GM19023 (cell line): ENCODE measurements around the gene ALDH3B2.
"Not testable (repeated sequence)": the region's sequence is repeated elsewhere in the genome, so short reads cannot be mapped to it uniquely, and the experiment has no call there.

ENCODE experiments used
- ATAC-seq: cut with Tn5 transposase; IDR thresholded peaks from one replicate; pipeline ENCODE4 v1.9.1; 2021; ENCODE audit warnings: mild to moderate bottlenecking, moderate library complexity; ENCODE audit not compliant: unreplicated experiment

The ALDH3B2 gene

GRCh38 chr11:67644472-67645418 lies 29.7 kb downstream of the ALDH3B2 start:
- no peak for ATAC-seq

GRCh38 chr11:67644042-67644441 lies 30.4 kb downstream of the ALDH3B2 start:
- ATAC-seq: no peak

- ATAC-seq: no peak
These were observed 32.0 kb downstream of the ALDH3B2 start for GRCh38 chr11:67642173-67643120.

GRCh38 chr11:67641338-67642172 lies 32.9 kb downstream of the ALDH3B2 start:
- ATAC-seq: no peak

- no peak for ATAC-seq
These were observed 33.6 kb downstream of the ALDH3B2 start for GRCh38 chr11:67640758-67641337.

GRCh38 chr11:67640021-67640757 lies 34.2 kb downstream of the ALDH3B2 start:
- ATAC-seq: no peak

- no peak for ATAC-seq
These were observed 35.0 kb downstream of the ALDH3B2 start, which contains the start of gene TBX10 for GRCh38 chr11:67639438-67639859. Gene TBX10, minus strand, starts transcription at chr11:67639763. Its CDS starts 291 bp downstream, at chr11:67639472.

- ATAC-seq: no peak
These were observed 35.6 kb downstream of the ALDH3B2 start for GRCh38 chr11:67638535-67639437.

GRCh38 chr11:67637441-67637840 lies 37.0 kb downstream of the ALDH3B2 start:
- ATAC-seq: not testable (repeated sequence)

- ATAC-seq: no peak
These were observed 37.5 kb downstream of the ALDH3B2 start for GRCh38 chr11:67636962-67637361.

GRCh38 chr11:67635231-67635521 lies 39.2 kb downstream of the ALDH3B2 start:
- no peak for ATAC-seq

GRCh38 chr11:67634366-67635230 lies 39.8 kb downstream of the ALDH3B2 start:
- ATAC-seq: no peak

- ATAC-seq: no peak
These were observed 40.6 kb downstream of the ALDH3B2 start for GRCh38 chr11:67633758-67634365.

- no peak for ATAC-seq
These were observed 41.3 kb downstream of the ALDH3B2 start for GRCh38 chr11:67632982-67633755.

- ATAC-seq: no peak
These were observed 42.0 kb downstream of the ALDH3B2 start for GRCh38 chr11:67632175-67632981.

GRCh38 chr11:67631853-67632174 lies 42.6 kb downstream of the ALDH3B2 start:
- no peak for ATAC-seq
